Liver (tissue), 3 donors: Measurements from ENCODE around the gene CPNE5.

Source experiments
- CTCF ChIP-seq: fragments of 150-350 bp; IDR thresholded peaks from 2 replicates; pipeline ENCODE4 v1.5.1; 2017; ENCODE audit warnings: improper control_type of control experiment, low read depth, low read length; ENCODE audit not compliant: missing input control
- GABPA ChIP-seq, 2 donors: IDR thresholded peaks in 1 of 2; conservative IDR thresholded peaks in 1 of 2; 2 replicates each; pipeline ENCODE4 v1.6.1; 2016; ENCODE audit warnings: antibody characterized with exemption in 2 of 2, mild to moderate bottlenecking in 1 of 2, moderate library complexity in 1 of 2
- NR2F2 ChIP-seq: IDR thresholded peaks from 2 replicates; pipeline ENCODE4 v1.6.1; 2016; ENCODE audit warnings: antibody characterized with exemption
- REST ChIP-seq: IDR thresholded peaks from 2 replicates; pipeline ENCODE4 v1.6.1; 2016; ENCODE audit warnings: antibody characterized with exemption, mild to moderate bottlenecking
- RXRA ChIP-seq, 2 donors: IDR thresholded peaks; 2 replicates each; pipeline ENCODE4 v1.6.1; 2017 to 2018; ENCODE audit warnings: antibody characterized with exemption in 2 of 2, mild to moderate bottlenecking in 1 of 2
- TAF1 ChIP-seq: conservative IDR thresholded peaks from 2 replicates; pipeline ENCODE4 v1.6.1; 2016; ENCODE audit warnings: antibody characterized with exemption, mild to moderate bottlenecking
- YY1 ChIP-seq: IDR thresholded peaks from 2 replicates; pipeline ENCODE4 v1.6.1; 2016; ENCODE audit warnings: antibody characterized with exemption, mild to moderate bottlenecking
- ZBTB33 ChIP-seq: IDR thresholded peaks from 2 replicates; pipeline ENCODE4 v1.6.1; 2016; ENCODE audit warnings: antibody characterized with exemption
- donor health status: healthy.
- donor health status: healthy.

GRCh38 chr6:36700071-36700812 lies 139.0 kb downstream of the CPNE5 start:
- no peak for TF ChIP-seq CTCF
- TF ChIP-seq RXRA (IDR thresholded peaks at IDR 0.05): no peak
- TF ChIP-seq YY1: no peak
- TF ChIP-seq NR2F2: no peak
- TF ChIP-seq REST: no peak
- TF ChIP-seq ZBTB33: no peak
- TF ChIP-seq TAF1: no peak
- TF ChIP-seq GABPA (IDR thresholded peaks at IDR 0.05 in 1 of 2, conservative IDR thresholded peaks at IDR 0.05 in 1 of 2): no peak
